ENCODE measurements around the gene NDRG4. TPM values are rescaled to one million over a fixed set of nuclear protein-coding genes. Genes with fewer than 3 reads are reported as not detected.

Gene NDRG4
- total RNA-seq, 4 donors from 2014 or later, result 3.3 to 12.9 (median 9.3) TPM

DNA sequence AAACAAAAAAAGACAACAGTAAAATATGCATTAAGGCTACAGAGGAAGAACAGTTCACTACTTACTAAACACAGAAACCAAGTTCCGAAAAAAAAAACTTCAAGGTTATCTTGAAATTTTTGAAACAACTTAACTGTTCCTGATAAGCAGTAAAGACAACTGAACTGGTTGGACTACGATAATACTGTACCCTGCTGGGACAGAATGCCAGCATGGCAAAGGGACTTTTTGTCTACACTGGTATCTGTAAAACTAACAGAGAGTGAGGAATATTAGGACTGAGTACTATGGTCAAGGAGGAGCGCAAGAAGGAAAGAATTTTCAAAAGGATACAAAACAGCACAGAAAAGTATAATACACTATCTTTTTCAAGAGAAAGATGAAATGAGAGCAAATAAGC is 35.2 kb downstream of the NDRG4 start:
- Histone ChIP-seq H3K27me3 (no peaks in the 10 kb centered on the region), H3K27ac (no peak overlapping the region), H3K4me3 (replicated peaks in 1 of 3) (no peak overlapping the region), H3K4me1 (no peaks in the 10 kb centered on the region), H3K36me3 (peaks cover 94 to 95% of the 10 kb centered on the region in 2 donors), H3K9me3 (no peaks in the 10 kb centered on the region)
- DNase-seq, result no peak
- TF ChIP-seq POLR2A (IDR thresholded peaks at IDR 0.05) (no peak), CTCF (IDR thresholded peaks at IDR 0.05) (no peak)
- 93 to 95% methylated on average over 3 of the region's 3 CpGs for WGBS, 2 donors
- intact Hi-C loops (cut with DNase I), result no loop called here

DNA sequence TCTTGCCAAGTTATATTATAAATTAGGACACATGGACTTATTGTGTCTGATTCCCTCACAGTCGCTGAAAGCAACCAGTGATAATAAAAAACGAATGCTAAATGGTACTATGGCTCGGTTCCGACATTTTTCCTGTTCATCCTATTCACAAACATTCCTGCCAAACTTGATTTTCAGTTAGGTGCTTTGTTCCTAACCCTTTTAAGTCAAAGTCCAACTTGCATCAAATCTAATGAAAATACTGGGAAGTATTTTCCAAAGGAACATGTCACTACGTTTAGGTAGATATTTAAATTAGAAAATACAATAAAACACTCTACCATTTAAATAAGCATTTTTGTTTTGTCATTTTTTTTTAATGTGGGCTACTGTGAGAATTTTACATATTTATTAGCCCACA is 36.3 kb downstream of the NDRG4 start:
- Histone ChIP-seq H3K4me1 (peaks cover 0 to under 1% of the 10 kb centered on the region in 2 donors), H3K27me3 (no peaks in the 10 kb centered on the region), H3K27ac (no peak overlapping the region), H3K4me3 (replicated peaks in 1 of 3) (no peak overlapping the region), H3K36me3 (peaks cover 82 to 94% of the 10 kb centered on the region in 2 donors), H3K9me3 (no peaks in the 10 kb centered on the region)
- WGBS, 2 donors, result 91 to 93% methylated on average over 5 of the region's 5 CpGs
- TF ChIP-seq CTCF (IDR thresholded peaks at IDR 0.05) (no peak), POLR2A (IDR thresholded peaks at IDR 0.05) (no peak)
- intact Hi-C loops (cut with DNase I), result no loop called here
- DNase-seq, result no peak

GRCh38 chr16:58537124-58537906 is 37.4 kb downstream of the NDRG4 start:
- peaks cover 72 to 84% of the 10 kb centered on the region in 2 donors for H3K36me3 ChIP-seq
- no peak overlapping the region for H3K4me3 ChIP-seq (replicated peaks in 1 of 3)
- H3K4me1 ChIP-seq, result peaks cover 2 to 10% of the 10 kb centered on the region in 2 donors
- no peak for DNase-seq
- no peaks in the 10 kb centered on the region for H3K9me3 ChIP-seq
- intact Hi-C loops (cut with DNase I), result no loop called here
- TF ChIP-seq CTCF (IDR thresholded peaks at IDR 0.05) (no peak), POLR2A (IDR thresholded peaks at IDR 0.05) (no peak)
- no peak overlapping the region for H3K27ac ChIP-seq
- 84 to 92% methylated on average over 10 of the region's 10 CpGs for WGBS, 2 donors
- H3K27me3 ChIP-seq, result no peaks in the 10 kb centered on the region

GRCh38 chr16:58541711-58542110 is 41.8 kb downstream of the NDRG4 start:
- H3K9me3 ChIP-seq, result no peaks in the 10 kb centered on the region
- peaks cover 9 to 17% of the 10 kb centered on the region in 2 donors for H3K4me1 ChIP-seq
- intact Hi-C loops (cut with DNase I), result no loop called here
- DNase-seq, result no peak
- H3K36me3 ChIP-seq, result peaks cover 60 to 71% of the 10 kb centered on the region in 2 donors
- TF ChIP-seq POLR2A (IDR thresholded peaks at IDR 0.05) (no peak), CTCF (IDR thresholded peaks at IDR 0.05) (no peak)
- peak overlapping the region; percentile 3 to 54 (median 45) for H3K27ac ChIP-seq
- WGBS, 2 donors, result 68 to 73% methylated on average over 2 of the region's 2 CpGs
- no peaks in the 10 kb centered on the region for H3K27me3 ChIP-seq
- no peak overlapping the region for H3K4me3 ChIP-seq (replicated peaks in 1 of 3)

- intact Hi-C loops (cut with DNase I), result no loop called here
- H3K4me1 ChIP-seq, result peaks cover 9 to 17% of the 10 kb centered on the region in 2 donors
- TF ChIP-seq CTCF (IDR thresholded peaks at IDR 0.05) (no peak), POLR2A (IDR thresholded peaks at IDR 0.05) (no peak)
- DNase-seq, result no peak
- H3K36me3 ChIP-seq, result peaks cover 58 to 71% of the 10 kb centered on the region in 2 donors
- H3K27ac ChIP-seq, result peak overlapping the region in 2 of 3 donors; percentile 45 to 54
- H3K9me3 ChIP-seq, result no peaks in the 10 kb centered on the region
- WGBS, 2 donors, result 28 to 44% methylated on average over 1 of the region's 1 CpG
- H3K27me3 ChIP-seq, result no peaks in the 10 kb centered on the region
- H3K4me3 ChIP-seq (replicated peaks in 1 of 3), result no peak overlapping the region
Observed at GRCh38 chr16:58542291-58542690, 42.3 kb downstream of the NDRG4 start.
